ENCODE results near the gene LRP8. TPM values are rescaled to one million over a fixed set of nuclear protein-coding genes. Genes with fewer than 3 reads are reported as not detected.

Gene LRP8
- total RNA-seq, 6 experiments from 2014 or later, result 7.2 to 14.9 (median 13.0) TPM

DNA sequence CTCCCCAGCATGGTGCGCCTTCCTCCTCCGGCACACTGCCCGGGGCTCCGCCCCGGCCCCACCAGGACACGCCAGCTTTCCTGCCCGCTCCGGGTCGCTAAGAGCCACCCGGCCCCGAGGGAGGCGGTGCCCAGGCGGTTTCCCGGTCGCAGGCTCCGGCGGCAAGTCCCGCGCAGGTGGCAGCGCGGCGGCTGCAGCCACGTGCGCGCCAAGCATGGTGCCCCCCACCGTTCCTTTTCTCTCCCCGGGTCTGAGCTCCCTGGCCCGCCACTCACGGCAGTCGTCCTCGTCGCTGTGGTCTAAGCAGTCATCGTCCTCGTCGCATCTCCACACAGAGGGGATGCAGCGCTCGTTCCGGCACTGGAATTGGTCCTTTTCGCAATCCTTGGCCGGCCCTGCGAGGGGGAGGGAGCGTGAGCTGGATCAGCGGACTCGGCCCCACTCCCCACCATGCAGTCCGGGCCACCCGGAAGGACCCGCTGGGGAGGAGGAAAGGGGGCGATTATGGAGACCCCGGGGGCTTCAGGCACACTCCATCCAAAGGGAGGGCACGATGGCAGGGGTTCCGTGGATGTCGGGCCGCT lies 1.2 kb downstream of the LRP8 start:
- no peak for DNase-seq
- TF ChIP-seq, protein P1, sequence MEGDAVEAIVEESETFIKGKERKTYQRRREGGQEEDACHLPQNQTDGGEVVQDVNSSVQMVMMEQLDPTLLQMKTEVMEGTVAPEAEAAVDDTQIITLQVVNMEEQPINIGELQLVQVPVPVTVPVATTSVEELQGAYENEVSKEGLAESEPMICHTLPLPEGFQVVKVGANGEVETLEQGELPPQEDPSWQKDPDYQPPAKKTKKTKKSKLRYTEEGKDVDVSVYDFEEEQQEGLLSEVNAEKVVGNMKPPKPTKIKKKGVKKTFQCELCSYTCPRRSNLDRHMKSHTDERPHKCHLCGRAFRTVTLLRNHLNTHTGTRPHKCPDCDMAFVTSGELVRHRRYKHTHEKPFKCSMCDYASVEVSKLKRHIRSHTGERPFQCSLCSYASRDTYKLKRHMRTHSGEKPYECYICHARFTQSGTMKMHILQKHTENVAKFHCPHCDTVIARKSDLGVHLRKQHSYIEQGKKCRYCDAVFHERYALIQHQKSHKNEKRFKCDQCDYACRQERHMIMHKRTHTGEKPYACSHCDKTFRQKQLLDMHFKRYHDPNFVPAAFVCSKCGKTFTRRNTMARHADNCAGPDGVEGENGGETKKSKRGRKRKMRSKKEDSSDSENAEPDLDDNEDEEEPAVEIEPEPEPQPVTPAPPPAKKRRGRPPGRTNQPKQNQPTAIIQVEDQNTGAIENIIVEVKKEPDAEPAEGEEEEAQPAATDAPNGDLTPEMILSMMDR (IDR thresholded peaks at IDR 0.05), result no peak
- Mint-ChIP-seq H3K27me3 (ENCODE audit: insufficient read depth) (peaks cover 2% of the 10 kb centered on the region; the same call in 1 of the 2 replicates), H3K9me3 (no peaks in the 10 kb centered on the region), H3K27ac (peak overlapping the region; percentile 99), H3K4me3 (peak overlapping the region; percentile 93), H3K4me1 (ENCODE audit: low read depth) (peaks cover 21% of the 10 kb centered on the region), H3K36me3 (ENCODE audit: low read depth) (peaks cover 6% of the 10 kb centered on the region; the same call in 1 of the 2 replicates)

- peak; percentile 91 for DNase-seq
- peaks cover 21% of the 10 kb centered on the region for H3K4me1 Mint-ChIP-seq (ENCODE audit: low read depth)
- H3K36me3 Mint-ChIP-seq (ENCODE audit: low read depth), result peaks cover 6% of the 10 kb centered on the region; the same call in 1 of the 2 replicates
- H3K4me3 Mint-ChIP-seq, result peak overlapping the region; percentile 93
- H3K27ac Mint-ChIP-seq, result peak overlapping the region; percentile 99
- H3K27me3 Mint-ChIP-seq (ENCODE audit: insufficient read depth), result peaks cover 2% of the 10 kb centered on the region; the same call in 1 of the 2 replicates
- H3K9me3 Mint-ChIP-seq, result no peaks in the 10 kb centered on the region
- TF ChIP-seq, protein P1 (IDR thresholded peaks at IDR 0.05), result no peak
These were observed 1.7 kb downstream of the LRP8 start for GRCh38 chr1:53326088-53326597.

DNA sequence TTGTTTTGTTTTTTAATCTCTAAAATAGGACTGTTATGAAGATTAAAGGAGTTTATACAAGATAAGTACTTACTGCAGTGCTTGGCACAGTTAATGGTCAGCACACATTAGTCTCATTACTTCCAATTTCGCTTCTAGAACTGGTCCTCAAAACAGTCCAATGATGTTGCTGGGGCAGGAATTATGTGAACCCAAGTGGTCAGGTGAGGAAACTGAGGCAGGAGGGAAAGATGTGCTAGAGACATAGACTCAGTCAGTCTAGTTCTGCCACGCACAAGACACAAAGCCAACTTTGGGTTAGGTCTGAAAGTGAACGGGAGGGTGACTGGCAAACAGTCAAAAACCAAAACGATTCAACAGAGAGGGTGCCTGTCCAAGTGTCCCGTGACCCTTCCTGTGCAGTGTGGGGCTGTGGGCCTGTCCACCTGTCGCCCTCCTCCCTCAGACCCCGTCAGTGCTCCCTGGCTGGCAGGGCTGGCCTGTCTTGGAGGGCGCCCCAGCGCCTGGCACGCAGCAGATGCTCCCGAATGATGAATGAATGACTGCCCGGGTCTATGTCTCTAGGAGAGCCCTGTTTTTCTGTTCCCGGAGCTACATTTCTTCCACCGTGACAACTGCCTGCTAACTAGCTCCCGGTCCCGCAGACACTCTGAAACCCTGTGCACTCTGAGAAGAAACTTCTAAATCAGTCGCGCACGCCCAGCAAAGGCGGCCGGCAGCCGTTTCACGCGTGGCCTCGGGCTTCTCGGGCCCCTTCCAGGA lies 2.4 kb downstream of the LRP8 start:
- no peak for DNase-seq
- Mint-ChIP-seq H3K4me3 (peak overlapping the region; percentile 93), H3K27me3 (ENCODE audit: insufficient read depth) (peaks cover 2% of the 10 kb centered on the region; the same call in 1 of the 2 replicates), H3K9me3 (no peaks in the 10 kb centered on the region), H3K27ac (peak overlapping the region; percentile 99), H3K4me1 (ENCODE audit: low read depth) (peaks cover 21% of the 10 kb centered on the region), H3K36me3 (ENCODE audit: low read depth) (peaks cover 6% of the 10 kb centered on the region; the same call in 1 of the 2 replicates)
- TF ChIP-seq, protein P1 (IDR thresholded peaks at IDR 0.05), result no peak

DNA sequence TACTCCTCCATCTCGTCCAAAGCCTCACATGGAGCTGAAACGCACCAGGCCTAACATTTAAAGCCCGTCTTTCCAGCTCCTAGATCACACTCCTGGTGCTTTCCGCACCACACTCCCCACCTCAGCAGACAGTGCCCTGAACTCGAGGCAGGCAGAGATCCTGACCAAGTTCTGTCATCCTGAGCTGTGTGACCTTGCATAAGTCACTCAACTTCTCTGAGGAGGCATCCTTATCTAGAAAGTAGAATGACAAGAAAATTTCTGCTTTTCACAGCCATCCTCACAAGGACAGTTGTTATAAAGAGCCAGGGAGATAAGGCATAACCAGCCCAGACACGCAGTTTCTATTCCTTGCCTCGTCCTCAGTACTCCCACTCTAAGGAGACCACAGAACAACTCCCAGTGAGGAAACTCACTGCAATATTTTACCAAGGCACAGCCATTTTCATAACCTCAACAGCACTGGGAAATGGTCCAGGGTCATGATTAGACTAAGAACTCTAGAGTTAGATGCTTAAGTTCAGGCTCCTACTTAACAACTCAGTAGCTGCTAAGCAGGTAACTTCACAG lies 3.1 kb downstream of the LRP8 start:
- Mint-ChIP-seq H3K9me3 (no peaks in the 10 kb centered on the region), H3K27me3 (ENCODE audit: insufficient read depth) (peaks cover 2% of the 10 kb centered on the region; the same call in 1 of the 2 replicates), H3K36me3 (ENCODE audit: low read depth) (peaks cover 6% of the 10 kb centered on the region; the same call in 1 of the 2 replicates), H3K4me3 (peak overlapping the region; percentile 93; the same call in 1 of the 2 replicates), H3K27ac (peak overlapping the region; percentile 99), H3K4me1 (ENCODE audit: low read depth) (peaks cover 21% of the 10 kb centered on the region)
- TF ChIP-seq, protein P1 (IDR thresholded peaks at IDR 0.05), result no peak
- DNase-seq, result no peak

GRCh38 chr1:53324321-53324720 lies 3.5 kb downstream of the LRP8 start:
- TF ChIP-seq, protein P1 (IDR thresholded peaks at IDR 0.05), result no peak
- no peak for DNase-seq
- peaks cover 21% of the 10 kb centered on the region for H3K4me1 Mint-ChIP-seq (ENCODE audit: low read depth)
- H3K4me3 Mint-ChIP-seq, result no peak overlapping the region
- no peaks in the 10 kb centered on the region for H3K9me3 Mint-ChIP-seq
- peak overlapping the region; percentile 99 for H3K27ac Mint-ChIP-seq
- H3K36me3 Mint-ChIP-seq (ENCODE audit: low read depth), result peaks cover 6% of the 10 kb centered on the region; the same call in 1 of the 2 replicates
- peaks cover 2% of the 10 kb centered on the region; the same call in 1 of the 2 replicates for H3K27me3 Mint-ChIP-seq (ENCODE audit: insufficient read depth)

Measured in HFFc6 (cell line).